Neural cell (in vitro differentiated cells): ENCODE measurements around the gene MICA. TPM values are rescaled to one million over a fixed set of nuclear protein-coding genes. Genes with fewer than 3 reads are reported as not detected.

ENCODE experiments used
- H2AFZ ChIP-seq: fragments of 200-600, 300-800 bp; sonication (generic), shearing (Covaris generic); 2 replicates; pipeline ENCODE4 v1.6.0; 2014; ENCODE audit warnings: low read depth, mild to moderate bottlenecking, antibody characterized with exemption, low read length, moderate library complexity
- H3F3A ChIP-seq: fragments of 200-600 bp; shearing (Covaris generic); 2 replicates; pipeline ENCODE4 v1.6.1; 2016; ENCODE audit warnings: mild to moderate bottlenecking, moderate library complexity, mixed read lengths, antibody characterized with exemption, low read length; ENCODE audit not compliant: insufficient read depth, poor library complexity, severe bottlenecking
- H3K27ac ChIP-seq: fragments of 200-600, 300-800 bp; sonication (generic), shearing (Covaris generic); 2 replicates; pipeline ENCODE4 v1.5.1; 2014; ENCODE audit warnings: mild to moderate bottlenecking, low read length, moderate library complexity
- H3K27me3 ChIP-seq: fragments of 300-800, 200-600 bp; sonication (generic), shearing (Covaris generic); 2 replicates; pipeline ENCODE4 v1.6.0; 2014; ENCODE audit warnings: mild to moderate bottlenecking, low read depth, low read length, moderate library complexity; ENCODE audit not compliant: insufficient read depth
- H3K36me3 ChIP-seq: fragments of 300-800, 200-600 bp; sonication (generic), shearing (Covaris generic); 2 replicates; pipeline ENCODE4 v1.5.1; 2014; ENCODE audit warnings: mild to moderate bottlenecking, antibody characterized with exemption, low read length, moderate library complexity; ENCODE audit not compliant: insufficient read depth
- H3K4me2 ChIP-seq: fragments of 300-800, 200-600 bp; sonication (generic), shearing (Covaris generic); 2 replicates; pipeline ENCODE4 v1.6.0; 2014; ENCODE audit warnings: mild to moderate bottlenecking, low read length
- H3K4me3 ChIP-seq: fragments of 300-800, 200-600 bp; sonication (generic), shearing (Covaris generic); 2 replicates; pipeline ENCODE4 v1.5.1; 2014; ENCODE audit warnings: mild to moderate bottlenecking, low read length, moderate library complexity
- H3K79me2 ChIP-seq: fragments of 200-600 bp; shearing (Covaris generic); replicated peaks from 2 replicates; pipeline ENCODE4 v1.6.0; 2014; ENCODE audit warnings: mild to moderate bottlenecking, low read length, moderate library complexity; ENCODE audit not compliant: insufficient read depth
- H3K9ac ChIP-seq: fragments of 300-800, 200-600 bp; sonication (generic), shearing (Covaris generic); 2 replicates; pipeline ENCODE4 v1.6.1; 2016; ENCODE audit warnings: mild to moderate bottlenecking, low read length, mixed read lengths
- H3K9me2 ChIP-seq: fragments of 200-600 bp; shearing (Covaris generic); 2 replicates; pipeline ENCODE4 v1.6.1; 2016; ENCODE audit warnings: mild to moderate bottlenecking, low read length, mixed read lengths; ENCODE audit not compliant: insufficient read depth
- H3K9me3 ChIP-seq: fragments of 200-600, 300-800 bp; sonication (generic), shearing (Covaris generic); 2 replicates; pipeline ENCODE4 v1.6.1; 2016; ENCODE audit warnings: mild to moderate bottlenecking, mixed run types, low read length, moderate library complexity, mixed read lengths
- H4K20me1 ChIP-seq: fragments of 200-600 bp; shearing (Covaris generic); 2 replicates; pipeline ENCODE4 v1.6.1; 2016; ENCODE audit warnings: mild to moderate bottlenecking, mixed run types; ENCODE audit not compliant: insufficient read depth
- CTCF ChIP-seq: fragments of 450-650 bp; IDR thresholded peaks from 2 replicates; pipeline ENCODE4 v1.5.1; 2014; ENCODE audit warnings: antibody characterized with exemption, mild to moderate bottlenecking, moderate library complexity; ENCODE audit not compliant: poor library complexity, severe bottlenecking
- EP300 ChIP-seq: fragments of 450-650 bp; conservative IDR thresholded peaks from 2 replicates; pipeline ENCODE4 v1.6.1; 2014; ENCODE audit warnings: antibody characterized with exemption, mild to moderate bottlenecking, moderate library complexity; ENCODE audit not compliant: poor library complexity, severe bottlenecking
- EZH2 ChIP-seq: fragments of 200-600, 300-800 bp; shearing (Covaris generic), sonication (generic); IDR thresholded peaks from 2 replicates; pipeline ENCODE4 v1.6.1; 2014; ENCODE audit warnings: antibody characterized with exemption, low read length, borderline replicate concordance, mild to moderate bottlenecking; ENCODE audit not compliant: insufficient read depth, poor library complexity, severe bottlenecking
- MXI1 ChIP-seq: fragments of 450-650 bp; conservative IDR thresholded peaks from 2 replicates; pipeline ENCODE4 v1.6.1; 2014; ENCODE audit warnings: antibody characterized with exemption, mild to moderate bottlenecking; ENCODE audit not compliant: poor library complexity, severe bottlenecking
- POLR2AphosphoS5 ChIP-seq: IDR thresholded peaks from 2 replicates; pipeline ENCODE4 v1.6.1; 2012
- RAD21 ChIP-seq: fragments of 450-650 bp; conservative IDR thresholded peaks from 2 replicates; pipeline ENCODE4 v1.6.1; 2014; ENCODE audit warnings: antibody characterized with exemption, mild to moderate bottlenecking, moderate library complexity
- REST ChIP-seq: IDR thresholded peaks from 2 replicates; pipeline ENCODE4 v1.6.1; 2012; ENCODE audit warnings: borderline replicate concordance
- SMC3 ChIP-seq: fragments of 450-650 bp; conservative IDR thresholded peaks from 2 replicates; pipeline ENCODE4 v1.6.1; 2014; ENCODE audit warnings: antibody characterized with exemption, mild to moderate bottlenecking, moderate library complexity; ENCODE audit not compliant: poor library complexity
- TAF1 ChIP-seq: IDR thresholded peaks from 2 replicates; pipeline ENCODE4 v1.6.1; 2012; ENCODE audit warnings: low read depth
- polyA plus RNA-seq: library from polyadenylated mRNA; depleted of rRNA; stranded (reverse); fragments of >200 nt; gene quantifications from 2 replicates; pipeline ENCODE4 v1.2.3, GENCODE V29; 2014

MICA gene
- polyA plus RNA-seq, 1 donor from 2014 or later, result 0.87 TPM

- no peak overlapping the region for H3K4me2 ChIP-seq
- no peaks in the 10 kb centered on the region for H3K27me3 ChIP-seq
- no peaks in the 10 kb centered on the region for H3K9me2 ChIP-seq
- no peaks in the 10 kb centered on the region for H4K20me1 ChIP-seq
- no peaks in the 10 kb centered on the region for H3K36me3 ChIP-seq
- H3K4me3 ChIP-seq, result no peak overlapping the region
- no peak overlapping the region for H3K9ac ChIP-seq
- H3F3A ChIP-seq, result no peaks in the 10 kb centered on the region
- no peak overlapping the region for H3K27ac ChIP-seq
- TF ChIP-seq RAD21, result no peak
- TF ChIP-seq CTCF, result no peak
- TF ChIP-seq POLR2AphosphoS5, result no peak
- no peak for TF ChIP-seq MXI1
- no peak for TF ChIP-seq EZH2
- TF ChIP-seq TAF1, result no peak
- TF ChIP-seq SMC3, result no peak
- no peak for TF ChIP-seq EP300
- no peak for TF ChIP-seq REST
- H2AFZ ChIP-seq, result no peak overlapping the region
- H3K79me2 ChIP-seq, result no peaks in the 10 kb centered on the region
- H3K9me3 ChIP-seq, result no peaks in the 10 kb centered on the region
Measured at GRCh38 chr6:31422587-31422986, 19.2 kb downstream of the MICA start.

GRCh38 chr6:31423550-31423949 lies 20.2 kb downstream of the MICA start:
- no peaks in the 10 kb centered on the region for H3K79me2 ChIP-seq
- H3K36me3 ChIP-seq, result no peaks in the 10 kb centered on the region
- H3K4me2 ChIP-seq, result no peak overlapping the region
- no peak overlapping the region for H3K27ac ChIP-seq
- no peaks in the 10 kb centered on the region for H3K27me3 ChIP-seq
- no peaks in the 10 kb centered on the region for H3K9me3 ChIP-seq
- H3F3A ChIP-seq, result no peaks in the 10 kb centered on the region
- no peaks in the 10 kb centered on the region for H4K20me1 ChIP-seq
- no peak overlapping the region for H3K4me3 ChIP-seq
- H3K9ac ChIP-seq, result no peak overlapping the region
- TF ChIP-seq POLR2AphosphoS5 (no peak), REST (no peak), CTCF (no peak), EP300 (no peak), EZH2 (no peak), TAF1 (no peak), MXI1 (no peak), SMC3 (no peak), RAD21 (no peak)
- no peak overlapping the region for H2AFZ ChIP-seq
- H3K9me2 ChIP-seq, result no peaks in the 10 kb centered on the region
